Measurements from ENCODE around the gene FERMT3.

The FERMT3 gene

GRCh38 chr11:64251016-64251752 is 44.7 kb downstream of the FERMT3 start, which contains the start of gene PLCB3:
Gene PLCB3, plus strand, starts transcription at chr11:64251530. Its CDS starts 120 bp downstream, at chr11:64251650.
- peak; percentile 75 for DNase-seq

- DNase-seq, result no peak
These were observed 45.2 kb downstream of the FERMT3 start for GRCh38 chr11:64251753-64252002.

GRCh38 chr11:64252003-64252872 is 45.7 kb downstream of the FERMT3 start:
- peak; percentile 28 for DNase-seq

- no peak for DNase-seq
These were observed 46.5 kb downstream of the FERMT3 start for GRCh38 chr11:64253043-64253442.

GRCh38 chr11:64253481-64253880 is 47.0 kb downstream of the FERMT3 start:
- DNase-seq, result no peak

GRCh38 chr11:64254326-64254725 is 47.8 kb downstream of the FERMT3 start:
- DNase-seq, result no peak

- DNase-seq, result no peak
These were observed 48.9 kb downstream of the FERMT3 start for GRCh38 chr11:64255135-64256128.

- DNase-seq, result no peak
These were observed 49.8 kb downstream of the FERMT3 start for GRCh38 chr11:64256300-64256699.

- no peak for DNase-seq
These were observed 51.8 kb downstream of the FERMT3 start for GRCh38 chr11:64258356-64258755.

GRCh38 chr11:64258946-64259532 is 52.5 kb downstream of the FERMT3 start:
- DNase-seq, result no peak

- DNase-seq, result no peak
These were observed 53.1 kb downstream of the FERMT3 start for GRCh38 chr11:64259533-64260067.

- no peak for DNase-seq
These were observed 53.7 kb downstream of the FERMT3 start for GRCh38 chr11:64260147-64260708.

GRCh38 chr11:64261556-64262080 is 55.1 kb downstream of the FERMT3 start:
- DNase-seq, result no peak

GRCh38 chr11:64262271-64263002 is 55.9 kb downstream of the FERMT3 start:
- DNase-seq, result no peak

GRCh38 chr11:64263021-64263946 is 56.8 kb downstream of the FERMT3 start:
- DNase-seq, result no peak

- DNase-seq, result no peak
These were observed 57.4 kb downstream of the FERMT3 start for GRCh38 chr11:64263947-64264317.

GRCh38 chr11:64264371-64264852 is 57.9 kb downstream of the FERMT3 start:
- no peak for DNase-seq

- no peak for DNase-seq
These were observed 58.9 kb downstream of the FERMT3 start for GRCh38 chr11:64265176-64266160.
